Pancreas (tissue), 10 donors: ENCODE measurements around the gene TRIOBP. TPM values are rescaled to one million over a fixed set of nuclear protein-coding genes. Genes with fewer than 3 reads are reported as not detected.
"Not testable (repeated sequence)": the region's sequence is repeated elsewhere in the genome, so short reads cannot be mapped to it uniquely, and the experiment has no call there.

Source experiments
- ATAC-seq, 4 donors: fragments of 200-7000 bp; cut with Tn5 transposase; one replicate each; pipeline versions ENCODE4 v1.8.0 to v1.9.1; 2020; ENCODE audit warnings: mild to moderate bottlenecking in 4 of 4, moderate library complexity in 4 of 4
- DNase-seq, 6 donors: peaks; one replicate each; pipeline ENCODE4 v3.0.0-alpha.2; 2020
- FAIRE-seq: peaks from 2 replicates; lab custom pipeline; 2012; peaks lifted over from hg19 to GRCh38; lab: Jason Lieb, UNC
- H3K27ac ChIP-seq, 4 donors: fragments of 200-600 bp; sonication (generic); 1 replicate in 3 of 4; 2 replicates in 1 of 4; pipeline versions ENCODE4 v1.5.0 to v1.8.0; 2020
- H3K27me3 ChIP-seq, 4 donors: fragments of 200-600 bp; one replicate each; pipeline ENCODE4 v1.8.0; 2021
- H3K36me3 ChIP-seq, 3 donors: fragments of 200-600 bp; sonication (generic) in 1 of 3; one replicate each; pipeline versions ENCODE4 v1.5.0 to v1.8.0; 2020 to 2021
- H3K4me1 ChIP-seq, 3 donors: fragments of 200-600 bp; one replicate each; pipeline ENCODE4 v1.8.0; 2021
- H3K4me3 ChIP-seq, 4 donors: fragments of 200-600 bp; sonication (generic) in 2 of 4; one replicate each; pipeline versions ENCODE4 v1.5.0 to v1.8.0; 2020 to 2021
- H3K9me3 ChIP-seq, 4 donors: fragments of 200-600 bp; one replicate each; pipeline ENCODE4 v1.8.0; 2021
- CTCF ChIP-seq, 4 donors: fragments of 200-600 bp; sonication (generic) in 3 of 4; IDR thresholded peaks; one replicate each; pipeline versions ENCODE4 v1.5.0 to v1.8.0; 2021; ENCODE audit warnings: antibody characterized with exemption in 4 of 4
- WGBS, 2 donors: extraction: QIAGEN DNeasy Blood & Tissue Kit; methylation state at CpG; one replicate each; pipeline ENCODE4 v1.1.7; 2013; 5-methylcytosine and 5-hydroxymethylcytosine counted together
- intact Hi-C, 3 donors: fragments of 100-400 bp; cut with DNase I; formaldehyde crosslinking; loops; one replicate each; pipeline versions ENCODE4 v1.11.1 to v1.14.2; 2022
- polyA plus RNA-seq, 2 donors: library from polyadenylated mRNA; stranded (reverse); fragments of 200-250 nt; gene quantifications; one replicate each; pipeline ENCODE4 v1.2.3, GENCODE V29; 2013
- total RNA-seq, 6 donors: library from RNA; stranded (reverse); fragmentation: NEBNext Ultra II Directional in 4 of 6; extraction: Animal tissue kit (Norgen Biotek cat#: 25700) in 4 of 6; gene quantifications; one replicate each; pipeline versions ENCODE4 v1.2.1 to v1.2.4, GENCODE V29; 2021 to 2023
- donor health status: healthy with polysubstance abuse.
- donor health status: DM: no; HTN: no; CAD: no; lungs with moderate emphysema.
- donor health status: DM: no; HTN: no; CAD: no.
- donor health status: control.
- donor health status: control.
- donor health status: Bipolar disorder and iron deficiency.
- donor health status: DM: yes; HTN: yes; CAD: no.
- donor health status: DM: no; HTN: no; CAD: no.
- donor health status: DM: no; HTN: no; CAD: no.
- donor health status: DM: yes; HTN: yes; CAD: no.

The TRIOBP gene
- total and polyA plus RNA-seq, 8 donors: 17.4 to 36.6 (median 24.1) TPM

- H3K27me3 ChIP-seq: no peaks in the 10 kb centered on the region
These were observed 16.9 kb downstream of the TRIOBP start for GRCh38 chr22:37713761-37714160.

GRCh38 chr22:37714634-37715033, 17.8 kb downstream of the TRIOBP start:
- H3K4me3 ChIP-seq: no peak overlapping the region
- H3K27ac ChIP-seq: no peak overlapping the region
- no peaks in the 10 kb centered on the region for H3K9me3 ChIP-seq
- intact Hi-C loops: no loop called here
- DNase-seq: no peak
- 84 to 86% methylated on average over 2 of the region's 2 CpGs for WGBS, 2 donors
- no peaks in the 10 kb centered on the region for H3K27me3 ChIP-seq
- H3K4me1 ChIP-seq: no peaks in the 10 kb centered on the region
- no peak for ATAC-seq
- no peaks in the 10 kb centered on the region for H3K36me3 ChIP-seq
- FAIRE-seq: no peak
- no peak for TF ChIP-seq CTCF (IDR thresholded peaks at IDR 0.05)

More at GRCh38 chr22:37713761-37714160, 16.9 kb downstream of the TRIOBP start:
- Histone ChIP-seq H3K9me3 (no peaks in the 10 kb centered on the region), H3K4me1 (no peaks in the 10 kb centered on the region), H3K4me3 (no peak overlapping the region), H3K36me3 (no peaks in the 10 kb centered on the region), H3K27ac (no peak overlapping the region)
- FAIRE-seq (no peak), ATAC-seq (no peak), DNase-seq (no peak)
- no peak for TF ChIP-seq CTCF (IDR thresholded peaks at IDR 0.05)
- 95 to 96% methylated on average over 7 of the region's 7 CpGs for WGBS, 2 donors
- intact Hi-C loops: no loop called here

GRCh38 chr22:37715760-37716159, 18.9 kb downstream of the TRIOBP start:
- Histone ChIP-seq H3K9me3 (no peaks in the 10 kb centered on the region), H3K27me3 (no peaks in the 10 kb centered on the region), H3K4me1 (no peaks in the 10 kb centered on the region), H3K36me3 (no peaks in the 10 kb centered on the region), H3K4me3 (no peak overlapping the region), H3K27ac (no peak overlapping the region)
- no peak for TF ChIP-seq CTCF (IDR thresholded peaks at IDR 0.05)
- DNase-seq: no peak
- FAIRE-seq: no peak
- no peak for ATAC-seq
- intact Hi-C loops: no loop called here
- 95 to 96% methylated on average over 7 of the region's 7 CpGs for WGBS, 2 donors

- 91 to 92% methylated on average over 9 of the region's 9 CpGs for WGBS, 2 donors
- ATAC-seq (peak in 1 of 4 donors; percentile 43), FAIRE-seq (no peak), DNase-seq (no peak)
- TF ChIP-seq CTCF (IDR thresholded peaks at IDR 0.05): no peak
- intact Hi-C loops: no loop called here
- H3K27me3 ChIP-seq: no peaks in the 10 kb centered on the region
- H3K9me3 ChIP-seq: no peaks in the 10 kb centered on the region
- H3K4me3 ChIP-seq: no peak overlapping the region
- H3K27ac ChIP-seq: no peak overlapping the region
- no peaks in the 10 kb centered on the region for H3K36me3 ChIP-seq
- H3K4me1 ChIP-seq: no peaks in the 10 kb centered on the region
These were observed 19.9 kb downstream of the TRIOBP start for GRCh38 chr22:37716708-37717107.

GRCh38 chr22:37717235-37717634, 20.4 kb downstream of the TRIOBP start:
- WGBS, 2 donors: 95% methylated on average over 7 of the region's 7 CpGs
- ATAC-seq: not testable (repeated sequence)

GRCh38 chr22:37717746-37718305, 21.0 kb downstream of the TRIOBP start:
- H3K4me1 ChIP-seq, H3K27me3 ChIP-seq, H3K27ac ChIP-seq, H3K36me3 ChIP-seq, H3K4me3 ChIP-seq, intact Hi-C loops, H3K9me3 ChIP-seq, FAIRE-seq, DNase-seq, ATAC-seq: not testable (repeated sequence)
- 95% methylated on average over 25 to 38 of the region's 38 CpGs for WGBS, 2 donors

More at GRCh38 chr22:37717235-37717634, 20.4 kb downstream of the TRIOBP start:
- H3K4me1 ChIP-seq, FAIRE-seq, DNase-seq, intact Hi-C loops, H3K4me3 ChIP-seq, H3K27ac ChIP-seq, H3K27me3 ChIP-seq, H3K9me3 ChIP-seq, H3K36me3 ChIP-seq: not testable (repeated sequence)
